HG02623 (cell line): ENCODE results near the gene LPIN2.
"Not testable (repeated sequence)": the region's sequence is repeated elsewhere in the genome, so short reads cannot be mapped to it uniquely, and the experiment has no call there.

Experiments used
- ATAC-seq: cut with Tn5 transposase; IDR thresholded peaks from one replicate; pipeline ENCODE4 v1.9.1; 2021; ENCODE audit warnings: moderate library complexity; ENCODE audit not compliant: unreplicated experiment

Gene LPIN2

DNA sequence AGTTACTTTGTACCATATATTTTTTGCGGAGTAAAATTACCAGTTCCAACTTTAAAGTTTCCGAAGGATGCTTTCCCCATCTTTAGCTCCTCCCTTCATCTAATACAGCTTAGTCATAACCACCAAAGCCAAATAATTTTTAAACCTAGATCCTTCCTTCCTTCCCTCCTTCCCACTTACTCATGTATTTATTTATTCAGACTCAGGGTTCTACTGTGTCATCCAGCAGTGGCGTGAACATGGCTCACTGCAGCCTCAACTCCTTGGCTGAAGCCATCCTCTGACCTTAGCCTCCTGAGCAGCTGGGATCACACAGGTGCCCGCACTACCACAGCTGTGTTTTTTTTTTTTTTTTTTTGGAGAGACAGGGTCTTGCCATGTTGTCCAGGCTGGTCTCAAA lies 4.4 kb downstream of the LPIN2 start:
- ATAC-seq, result no peak

DNA sequence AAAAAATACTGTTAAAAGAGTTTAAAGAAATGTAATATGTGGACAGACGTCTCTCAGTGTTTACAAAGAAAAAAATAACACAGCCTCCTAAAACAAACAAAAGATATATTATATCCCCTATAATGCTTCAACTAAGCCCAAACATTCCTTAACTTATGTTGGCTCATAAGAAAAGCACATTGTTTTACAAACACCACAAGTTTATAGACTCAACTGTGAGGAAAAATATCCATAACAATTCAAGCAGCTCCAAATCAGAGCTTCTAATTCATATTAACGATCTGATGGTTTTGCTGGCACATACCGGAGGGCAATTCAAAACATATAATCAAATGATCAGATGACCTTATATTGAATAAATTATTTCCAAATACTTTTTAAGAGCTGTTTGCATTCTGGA lies 5.5 kb downstream of the LPIN2 start:
- ATAC-seq, result no peak

DNA sequence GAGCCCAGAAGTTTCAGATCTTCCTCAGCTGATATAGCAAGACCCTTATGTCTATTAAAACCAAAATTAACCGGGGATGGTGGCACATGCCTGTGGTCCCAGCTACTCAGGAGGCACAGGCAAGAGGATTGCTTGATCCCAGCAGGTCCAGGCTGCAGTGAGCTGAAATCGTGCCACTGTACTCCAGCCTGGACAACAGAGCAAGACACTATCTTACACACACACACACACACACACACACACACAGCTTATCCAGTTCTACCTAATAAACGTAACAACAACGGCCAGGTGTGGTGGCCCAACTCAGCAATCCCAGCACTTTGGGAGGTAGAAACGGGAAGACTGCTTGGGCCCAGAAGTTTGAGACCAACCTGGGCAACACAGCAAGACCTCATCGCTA lies 7.5 kb downstream of the LPIN2 start:
- no peak for ATAC-seq

DNA sequence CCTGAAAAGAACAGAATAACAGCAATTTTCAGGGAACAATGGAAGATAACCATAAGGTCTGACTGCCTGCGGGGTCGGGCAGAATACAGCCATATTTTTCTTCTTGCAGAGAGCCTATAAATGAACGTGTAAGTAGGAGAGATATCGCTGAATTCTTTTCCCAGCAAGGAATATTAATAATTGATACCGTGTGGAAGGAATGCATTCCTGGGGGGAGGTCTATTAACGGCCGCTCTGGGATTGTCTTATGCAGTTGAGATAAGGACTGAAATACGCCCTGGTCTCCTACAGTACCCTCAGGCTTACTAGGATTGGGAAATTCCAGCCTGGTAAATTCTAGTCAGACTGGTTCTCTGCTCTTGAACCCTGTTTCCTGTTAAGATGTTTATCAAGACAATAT lies 9.2 kb downstream of the LPIN2 start:
- ATAC-seq, result not testable (repeated sequence)

DNA sequence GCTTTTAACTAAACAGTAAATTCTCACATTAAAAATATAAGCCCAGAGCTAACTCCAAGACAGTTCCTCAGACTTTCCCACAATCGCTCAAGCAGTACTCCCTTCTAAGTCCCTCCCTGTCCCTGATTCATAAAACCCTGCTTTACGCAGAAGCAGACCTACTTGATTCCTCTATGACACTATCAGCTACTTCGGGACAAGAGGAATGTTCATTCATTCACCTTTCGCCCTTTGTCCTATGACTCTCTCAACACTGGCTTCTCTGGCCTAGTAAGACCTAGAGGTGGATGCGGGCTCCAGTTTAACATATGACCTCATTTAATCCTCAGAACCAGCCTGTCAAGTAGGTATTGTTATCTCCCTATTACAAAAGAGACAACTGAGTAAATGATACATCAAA lies 10.2 kb downstream of the LPIN2 start:
- no peak for ATAC-seq

DNA sequence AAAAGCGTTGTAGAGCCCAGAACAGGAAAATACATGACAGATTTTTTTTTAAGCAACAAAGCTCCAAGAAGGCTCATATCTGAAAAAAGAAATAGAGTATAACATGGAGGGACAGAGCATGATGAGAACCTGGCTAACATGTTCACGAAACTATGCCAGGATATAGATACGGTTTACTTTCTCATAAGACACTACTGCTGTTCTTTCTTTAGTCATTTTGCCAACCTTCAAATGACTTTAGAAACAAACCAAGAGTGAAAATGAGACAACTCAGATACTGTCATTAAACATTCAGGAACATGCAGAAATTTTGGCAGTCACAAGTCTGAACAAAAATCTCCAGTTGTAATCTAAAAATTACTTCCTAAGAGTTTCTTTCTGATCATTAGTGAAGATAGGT lies 14.3 kb downstream of the LPIN2 start:
- ATAC-seq, result no peak

DNA sequence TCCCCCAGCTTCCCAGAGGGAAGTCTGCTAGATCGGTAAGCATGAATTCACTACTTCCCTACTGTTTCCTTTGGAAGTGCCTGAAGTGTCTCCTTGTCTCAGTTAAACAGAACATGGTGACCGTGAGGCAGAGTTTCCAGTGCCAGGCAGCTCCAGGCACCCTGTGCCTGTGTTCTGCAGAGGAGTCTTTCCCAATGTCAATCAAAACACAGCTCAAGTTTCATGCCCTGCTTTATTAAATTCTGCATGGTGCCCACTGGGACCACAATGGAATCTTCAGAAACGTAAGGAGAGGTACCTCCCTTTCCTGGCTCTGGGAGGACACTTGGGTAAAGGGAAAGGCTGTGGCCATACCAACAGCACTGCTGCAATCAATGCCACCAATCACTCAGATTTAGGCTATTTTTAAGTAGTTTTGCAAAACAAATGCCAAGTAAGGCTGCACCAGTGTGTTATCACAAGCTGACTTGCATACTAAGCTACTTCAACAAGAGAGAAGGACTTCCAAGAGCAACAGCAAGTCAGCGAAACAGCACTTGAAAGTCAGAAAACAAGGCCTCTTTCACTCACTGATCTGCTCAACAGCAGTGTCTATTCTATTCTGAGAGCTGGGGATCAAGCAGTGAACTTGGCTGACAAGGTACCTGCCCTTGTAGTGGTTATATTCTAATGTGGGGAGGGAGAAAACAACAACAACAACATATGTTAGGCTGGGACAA lies 14.9 kb downstream of the LPIN2 start:
- ATAC-seq, result no peak

DNA sequence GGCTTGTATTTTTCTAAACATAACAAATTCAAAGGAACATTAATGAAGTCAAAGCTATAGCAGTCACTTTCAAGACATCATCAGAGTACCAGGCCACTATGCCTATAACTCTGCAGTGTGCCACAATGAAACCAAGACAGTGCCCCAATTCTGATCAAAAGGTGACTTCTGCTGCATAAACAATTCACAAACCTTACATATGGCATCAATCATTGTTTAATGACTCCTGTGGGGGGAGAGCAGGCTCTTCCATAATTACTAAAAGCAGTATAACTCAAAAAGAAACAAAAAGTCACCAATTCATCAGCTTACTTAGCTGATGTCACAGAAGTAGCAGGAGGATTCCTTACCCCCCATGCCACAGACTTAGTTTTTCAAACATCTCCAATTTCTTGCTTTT lies 15.5 kb downstream of the LPIN2 start:
- ATAC-seq, result no peak

DNA sequence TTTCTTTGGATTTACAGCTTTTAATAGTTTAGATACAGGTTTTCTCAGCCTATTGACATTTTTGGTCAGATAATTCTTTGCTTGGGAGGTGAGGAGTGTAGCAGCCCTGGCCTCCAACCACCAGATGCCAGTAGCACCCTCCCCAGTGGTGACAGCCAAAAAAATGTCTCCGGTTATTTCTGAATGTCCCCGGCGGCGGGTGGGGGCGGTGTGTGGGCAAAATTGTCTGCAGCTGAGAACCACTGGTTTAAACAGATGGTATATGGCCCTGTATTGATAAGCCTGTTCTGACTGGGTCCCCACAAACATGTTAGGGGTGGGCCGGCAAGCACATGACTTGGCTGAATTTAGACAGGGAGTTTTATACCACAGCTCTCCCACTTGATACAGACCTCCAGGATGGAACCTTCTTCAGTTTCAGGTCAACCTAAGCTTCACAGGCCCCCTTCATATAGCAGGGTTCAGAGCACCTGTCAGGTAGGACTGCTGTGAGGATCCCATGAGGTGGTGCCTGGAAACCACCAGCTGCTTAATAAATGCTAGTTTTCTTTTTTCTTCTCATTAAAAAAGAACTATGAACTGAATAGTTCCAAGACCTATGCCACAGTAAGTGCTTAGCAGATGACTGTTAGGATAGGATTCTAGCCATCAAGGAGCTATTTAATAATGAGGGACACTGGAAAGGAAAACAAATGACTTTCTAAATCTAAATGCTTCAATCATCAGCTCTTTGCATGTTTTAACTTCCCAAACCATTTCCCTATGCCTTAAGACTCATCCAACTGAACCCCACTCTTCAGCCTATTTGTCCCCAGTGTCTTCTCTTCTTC lies 18.1 kb downstream of the LPIN2 start:
- ATAC-seq, result peak; percentile 77

DNA sequence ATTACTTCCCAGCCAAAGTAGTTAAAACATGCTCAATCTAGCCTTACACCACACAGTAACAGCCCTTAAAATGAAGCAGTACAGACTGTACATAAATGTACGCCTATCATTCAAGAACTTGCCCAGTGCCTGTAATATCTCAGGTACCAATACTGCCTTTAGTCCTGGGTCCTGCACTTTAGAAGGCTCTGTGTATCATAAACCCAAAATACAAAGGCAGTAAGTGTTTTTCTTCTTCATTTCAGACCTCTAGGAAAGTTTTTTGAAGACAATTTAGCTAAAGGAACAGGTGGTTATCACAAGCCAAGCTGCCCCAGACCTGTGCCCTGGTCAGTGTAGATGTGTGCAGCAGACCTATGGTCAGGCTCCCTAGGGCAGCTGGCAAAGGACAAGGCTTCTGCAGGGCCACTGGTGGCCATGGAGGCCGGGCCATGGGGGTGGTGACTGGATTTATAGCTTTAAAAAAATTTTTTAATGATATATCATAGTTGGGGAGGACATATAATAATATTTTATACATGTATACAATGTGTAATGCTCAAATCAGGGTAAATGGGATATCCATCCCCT lies 18.8 kb downstream of the LPIN2 start:
- no peak for ATAC-seq

DNA sequence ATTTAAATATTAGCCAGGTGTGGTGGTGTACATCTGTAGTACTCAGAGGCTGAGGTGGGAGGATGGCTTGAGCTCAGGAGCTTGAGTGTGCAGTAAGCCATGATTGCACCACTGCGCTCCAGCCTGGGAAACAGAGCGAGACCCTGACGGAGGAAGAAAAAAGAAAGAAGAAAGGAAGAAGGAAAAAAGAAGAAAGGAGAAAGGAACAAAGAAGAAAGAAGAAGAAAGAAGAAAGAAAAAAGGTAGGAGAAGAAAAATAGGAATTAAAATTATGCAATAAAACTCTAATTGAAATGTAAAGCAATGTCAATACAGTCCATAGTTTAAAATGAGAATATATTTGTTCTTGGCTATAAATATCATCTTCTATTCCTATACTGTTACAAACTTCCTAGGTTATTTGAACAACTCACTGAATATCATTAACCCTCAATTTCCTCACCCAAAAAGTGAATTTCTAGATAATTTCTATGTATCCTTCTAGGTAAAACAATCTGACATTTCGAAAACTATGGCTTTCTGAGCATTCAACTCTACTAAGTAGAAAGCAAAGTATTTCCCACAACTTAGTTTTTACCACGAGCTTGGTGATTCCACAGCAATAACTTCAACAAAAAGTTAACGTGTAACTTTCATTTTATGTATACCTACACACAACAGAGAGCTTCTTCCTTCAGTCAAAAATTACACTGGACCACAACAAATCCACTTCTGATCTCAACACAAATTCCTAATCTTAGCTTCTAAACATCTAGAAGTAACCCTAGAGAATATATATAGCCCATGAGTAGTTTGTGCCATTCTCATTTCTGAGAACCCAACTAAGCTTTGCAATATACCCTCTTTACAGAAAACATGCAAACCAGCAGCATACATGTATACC lies 19.7 kb downstream of the LPIN2 start:
- ATAC-seq, result no peak

DNA sequence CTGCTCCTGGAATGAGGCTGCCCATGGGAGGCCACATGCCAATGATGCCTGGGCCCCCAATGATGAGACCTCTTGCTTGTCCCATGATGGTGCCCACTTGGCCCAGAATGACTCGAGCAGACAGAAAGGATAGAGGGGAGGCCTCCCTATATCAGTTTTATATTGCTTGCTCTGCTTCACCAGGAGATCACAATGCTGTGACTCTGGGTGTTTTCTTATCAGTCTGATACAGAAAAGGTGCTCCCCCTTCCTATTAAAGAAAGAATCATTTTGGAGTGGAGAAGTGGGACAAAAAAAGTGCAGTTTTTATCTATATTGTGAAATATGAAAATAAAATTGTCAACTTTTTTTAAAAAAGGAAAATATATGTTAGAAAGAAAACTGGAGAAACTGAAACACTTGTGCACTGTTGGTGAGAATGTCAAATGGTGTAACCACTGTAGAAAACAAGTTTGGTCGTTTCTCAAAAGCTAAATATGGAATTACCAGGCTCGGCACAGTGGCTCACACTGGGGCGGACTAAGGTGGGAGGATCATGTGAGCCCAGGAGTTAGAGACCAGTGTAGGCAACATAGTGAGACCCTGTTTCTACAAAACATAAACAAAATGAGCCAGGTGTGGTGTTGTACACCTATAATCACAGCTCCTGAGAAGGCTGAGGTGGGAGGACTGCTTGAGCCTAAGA lies 21.8 kb downstream of the LPIN2 start:
- ATAC-seq, result no peak

DNA sequence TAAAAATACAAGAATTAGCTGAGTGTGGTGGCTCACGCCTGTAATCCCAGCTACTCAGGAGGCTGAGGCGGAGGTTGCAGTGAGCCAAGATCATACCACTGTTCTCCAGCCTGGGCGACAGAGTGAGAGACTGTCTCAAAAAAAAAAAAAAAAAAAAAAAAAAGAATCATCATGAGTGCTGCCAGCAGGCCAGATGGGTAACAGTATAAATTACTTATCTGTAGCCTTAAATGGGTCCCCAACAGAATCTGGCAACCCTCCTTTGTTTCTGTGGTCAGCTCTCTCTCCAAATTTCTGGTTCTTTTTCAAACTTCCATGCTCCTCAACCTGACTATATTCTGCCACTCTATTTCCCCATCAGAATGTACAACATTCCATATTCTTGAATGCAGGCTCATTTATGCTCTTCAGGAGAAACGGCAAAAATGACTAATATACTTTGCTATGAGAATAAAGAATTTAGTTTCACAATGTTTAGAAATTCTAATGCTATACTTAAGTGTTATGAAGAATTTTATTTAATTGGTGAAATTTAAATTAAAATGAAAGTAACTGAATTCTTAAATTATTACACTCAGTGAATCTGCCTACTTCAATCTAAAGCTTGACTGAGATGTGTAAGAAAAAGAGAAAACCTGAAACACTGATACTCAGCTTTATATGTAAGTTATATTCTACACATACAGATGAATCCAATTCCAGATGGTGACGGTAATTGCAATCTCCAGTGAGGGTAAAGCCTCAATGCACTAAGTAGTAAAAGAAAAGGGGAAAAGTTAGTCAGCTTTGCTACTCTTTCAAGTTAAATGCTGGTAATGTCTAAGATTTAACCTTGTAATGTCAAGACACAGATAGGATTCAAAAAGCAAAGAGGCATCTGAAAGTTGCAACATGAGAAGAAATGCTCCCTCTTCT lies 24.8 kb downstream of the LPIN2 start:
- no peak for ATAC-seq

DNA sequence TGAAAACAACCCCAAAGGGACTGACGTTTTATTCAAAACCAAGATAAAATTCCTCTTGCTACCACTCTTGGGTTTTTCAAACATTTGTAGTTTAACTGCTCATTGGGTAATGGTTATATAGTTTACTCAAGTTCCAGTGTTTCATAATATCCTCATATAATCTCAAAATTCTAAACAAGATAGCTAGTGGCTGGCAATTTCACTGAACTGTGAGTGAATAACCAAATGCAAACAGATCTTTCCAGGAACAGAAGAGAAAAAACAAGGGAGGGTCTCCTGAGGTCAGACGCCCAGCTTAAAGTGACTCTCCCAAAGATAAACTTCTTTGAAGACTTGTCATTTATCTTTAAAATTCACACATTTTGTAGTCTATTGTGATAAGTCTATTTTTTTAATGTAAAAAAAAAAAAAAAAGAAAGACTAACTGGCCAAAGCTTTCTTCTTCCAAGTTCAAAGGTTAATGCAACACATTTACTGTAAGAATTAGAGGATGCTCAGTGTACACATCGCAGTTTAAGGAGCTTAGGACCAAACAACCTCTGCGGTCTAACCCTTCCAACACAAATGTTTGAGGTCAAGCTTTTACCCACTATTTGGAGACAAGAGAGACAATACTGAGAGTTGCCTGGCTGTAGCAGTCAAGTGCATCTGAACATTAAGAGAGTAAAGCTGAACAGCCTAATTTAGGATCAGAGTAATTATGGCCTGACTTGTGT lies 26.6 kb downstream of the LPIN2 start:
- ATAC-seq, result no peak

DNA sequence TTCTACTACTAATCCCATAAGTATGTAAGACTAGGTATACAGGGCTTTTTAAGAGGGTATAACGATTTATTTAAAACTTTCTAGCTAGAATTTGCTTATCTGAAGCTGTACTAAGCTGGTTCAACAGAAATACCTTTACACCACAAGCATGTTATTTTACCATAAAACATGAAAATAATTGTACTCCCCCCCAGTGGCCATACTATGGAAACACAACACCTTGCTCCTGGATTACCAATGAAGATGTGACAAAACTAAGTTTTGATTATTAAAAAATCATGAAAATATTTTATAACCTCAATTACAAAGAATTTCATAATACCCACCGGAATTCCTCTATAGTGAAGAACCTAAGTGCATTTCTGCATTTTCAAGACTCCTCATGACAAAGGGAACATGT lies 27.3 kb downstream of the LPIN2 start:
- peak; percentile 49 for ATAC-seq

DNA sequence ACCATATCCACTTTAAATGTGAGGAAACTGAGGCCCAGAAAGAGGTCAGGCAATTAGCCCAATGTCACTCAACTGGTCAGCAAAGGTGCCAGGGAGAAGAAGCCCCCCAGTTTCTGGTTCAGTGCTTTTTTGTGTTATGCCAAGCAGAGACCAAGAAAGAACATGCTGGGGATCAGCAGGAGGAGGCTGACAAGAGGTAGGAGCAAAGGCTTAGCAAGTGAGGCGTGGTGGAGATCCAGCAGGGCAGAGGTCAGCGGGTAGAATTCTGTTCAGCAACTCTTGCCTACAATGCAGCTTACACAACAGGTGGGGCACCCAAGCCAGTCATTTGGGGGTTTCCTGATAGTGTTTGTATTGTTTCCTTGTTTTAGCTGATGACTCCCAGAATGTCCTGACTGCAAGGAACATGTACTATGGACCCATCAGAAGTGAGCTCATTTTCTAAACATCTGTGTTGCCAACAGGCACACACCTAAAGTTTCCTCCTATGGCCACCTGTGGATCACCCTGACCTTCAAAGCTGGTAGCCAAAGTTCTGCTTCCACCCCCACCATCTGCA lies 28.2 kb downstream of the LPIN2 start:
- no peak for ATAC-seq

DNA sequence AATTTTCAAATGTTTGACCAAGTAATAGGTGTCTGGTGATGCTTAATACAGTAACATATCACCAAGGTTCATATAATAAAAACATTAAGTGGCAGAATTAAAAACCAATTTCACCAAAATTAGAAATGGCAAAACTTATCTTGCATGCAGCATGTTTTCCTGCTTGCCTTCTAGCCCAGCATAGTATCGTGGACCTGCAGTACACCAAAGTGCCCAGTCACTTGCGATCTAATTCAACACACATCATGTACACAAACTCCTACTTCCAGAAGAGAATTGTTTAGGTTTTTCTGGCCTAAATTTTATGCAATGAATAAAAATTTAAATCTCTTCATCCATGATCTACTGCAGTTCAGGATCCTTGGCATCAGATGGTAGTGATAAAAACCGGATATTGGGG lies 28.9 kb downstream of the LPIN2 start:
- no peak for ATAC-seq

DNA sequence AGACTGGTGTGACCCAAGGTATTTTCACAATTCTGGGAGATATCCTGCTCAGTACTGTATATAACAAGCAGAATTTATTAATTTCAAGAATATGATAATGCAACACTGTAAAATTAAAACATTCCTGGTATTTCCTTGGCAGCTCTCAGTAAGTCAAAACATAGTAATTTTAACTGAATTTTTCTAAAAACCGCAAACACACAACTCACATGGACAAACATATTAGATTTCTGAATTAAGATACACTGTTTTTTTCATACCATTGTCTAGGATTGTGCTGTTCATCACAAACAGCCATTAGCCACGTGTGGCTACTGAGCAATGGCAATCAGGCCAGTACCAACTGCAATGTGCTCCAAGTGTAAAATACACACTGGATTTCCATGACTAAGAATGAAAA lies 29.6 kb downstream of the LPIN2 start:
- ATAC-seq, result no peak
